ENCODE data around the gene CTR9.
A peak's percentile ranks its signal among the peaks of the same experiment; 100 is the strongest.

The CTR9 gene

DNA sequence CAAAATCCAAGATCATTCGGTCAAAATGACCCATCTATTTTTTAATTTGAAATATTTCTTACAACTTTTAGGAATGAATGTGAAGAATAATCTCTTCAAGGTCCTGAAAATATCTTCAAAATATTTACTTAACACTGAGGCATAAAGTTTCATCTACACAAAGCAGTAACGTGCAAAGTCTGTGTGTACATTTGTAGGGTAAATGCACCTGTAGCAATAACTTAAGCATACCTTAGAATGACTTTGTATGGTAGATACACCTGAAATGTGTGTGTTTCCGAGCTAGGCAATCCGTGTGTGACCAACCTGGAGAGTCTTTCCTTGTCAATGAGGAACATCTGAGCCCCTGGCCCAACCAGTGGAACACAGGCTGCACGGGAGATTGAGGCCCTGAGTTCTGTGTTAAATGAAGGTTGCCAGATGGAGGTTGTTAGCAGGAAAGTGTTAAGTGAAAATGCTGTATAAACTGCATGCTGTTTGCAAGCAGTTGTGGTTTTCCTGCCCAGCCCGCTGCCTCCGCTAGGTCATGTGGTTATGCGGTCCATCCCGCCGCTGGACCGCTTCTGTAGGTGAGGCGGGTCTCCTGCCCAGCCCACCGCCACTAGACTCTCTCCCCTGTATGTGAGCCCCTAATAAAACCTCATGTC is 7.6 kb upstream of the CTR9 start:
- no peak for DNase-seq

DNA sequence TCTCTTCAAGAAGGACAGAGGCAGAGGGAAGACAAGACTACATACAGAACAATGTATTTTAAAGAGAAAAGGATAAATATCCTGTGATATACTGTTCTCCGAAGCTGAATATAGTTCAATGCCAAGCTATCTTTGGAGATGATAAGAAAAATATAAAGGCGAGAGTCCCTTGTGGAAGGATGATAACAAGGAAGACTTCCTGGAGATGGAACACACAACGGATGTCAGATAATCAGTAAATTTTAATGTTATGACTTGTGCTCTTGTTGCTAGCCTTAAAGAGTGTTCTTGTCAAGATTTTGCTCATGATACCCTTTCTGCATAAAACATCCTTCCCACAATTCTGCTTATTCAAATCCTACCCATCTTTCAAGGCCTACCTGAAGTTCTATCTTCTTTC is 6.8 kb upstream of the CTR9 start:
- DNase-seq: no peak

DNA sequence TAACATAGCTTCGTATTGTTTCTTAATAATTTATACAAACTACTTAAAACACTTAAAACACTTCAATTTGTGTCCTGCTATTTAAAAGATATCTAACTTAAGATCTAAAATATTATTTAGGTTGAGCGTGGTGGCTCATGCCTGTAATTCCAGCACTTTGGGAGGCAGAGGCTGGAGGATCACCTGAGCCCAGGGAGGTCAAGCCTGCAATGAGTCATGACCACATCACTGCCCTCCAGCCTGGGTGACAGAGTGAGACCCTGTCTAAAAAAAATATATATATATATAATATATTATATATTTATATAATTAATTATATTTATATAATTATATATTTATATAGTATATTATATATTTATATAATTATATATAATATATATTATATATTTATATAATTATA is 4.2 kb upstream of the CTR9 start:
- no peak for DNase-seq

DNA sequence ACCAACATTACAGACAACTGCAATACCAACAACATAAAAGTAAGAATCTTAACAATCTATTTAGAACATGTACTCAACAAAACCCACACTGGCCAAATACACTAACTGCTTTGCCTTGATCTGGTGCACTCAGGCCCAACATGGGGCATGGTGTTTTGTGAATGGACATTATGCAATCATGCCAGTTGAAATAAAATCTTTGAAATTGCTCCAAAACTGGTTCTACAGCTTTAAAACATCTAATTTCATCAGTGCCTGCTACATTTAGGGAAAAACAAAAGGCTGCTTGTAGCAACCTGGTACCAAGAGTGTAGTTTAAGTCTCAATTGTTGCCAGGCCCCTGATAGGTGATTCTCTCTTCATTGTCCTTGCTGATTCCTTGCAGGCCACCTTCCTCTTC is 3.3 kb upstream of the CTR9 start:
- no peak for DNase-seq

DNA sequence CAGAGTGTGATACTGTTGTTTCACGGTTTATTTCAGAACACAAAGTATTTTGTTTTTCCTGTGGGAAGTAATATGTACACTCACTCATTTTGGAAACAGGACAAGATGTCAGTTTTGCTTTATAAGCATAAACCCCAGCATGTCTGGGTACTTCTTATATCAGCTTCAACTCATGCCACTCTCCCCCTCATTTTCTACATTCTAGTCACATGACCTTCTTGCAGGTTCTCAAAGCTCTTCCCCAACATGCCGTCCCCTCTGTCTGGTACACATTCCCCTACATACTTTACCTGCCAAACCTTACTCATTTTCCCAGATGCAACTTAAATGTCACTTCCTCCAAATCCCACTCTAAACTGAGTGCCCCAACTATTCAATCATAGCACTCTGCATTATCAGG is 1.6 kb upstream of the CTR9 start:
- DNase-seq: no peak

DNA sequence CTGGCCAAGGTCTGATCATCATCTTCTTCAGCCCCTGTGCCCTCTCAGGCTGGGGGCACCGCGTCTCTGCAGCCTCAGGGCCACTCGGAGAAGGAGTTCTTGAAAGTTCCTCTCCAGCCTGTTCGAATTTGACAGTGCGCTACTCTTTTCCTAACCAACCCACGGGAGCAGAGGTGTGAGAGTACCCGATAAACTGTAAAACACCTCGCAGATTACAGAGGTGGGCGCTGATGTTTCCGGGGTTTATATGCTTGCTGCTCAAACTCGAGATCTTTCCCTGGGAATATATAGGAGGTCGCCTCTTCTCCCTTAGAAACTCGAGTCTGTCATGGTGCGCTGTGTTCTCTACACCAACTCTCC is 515 bp downstream of the CTR9 start:
- DNase-seq: no peak

DNA sequence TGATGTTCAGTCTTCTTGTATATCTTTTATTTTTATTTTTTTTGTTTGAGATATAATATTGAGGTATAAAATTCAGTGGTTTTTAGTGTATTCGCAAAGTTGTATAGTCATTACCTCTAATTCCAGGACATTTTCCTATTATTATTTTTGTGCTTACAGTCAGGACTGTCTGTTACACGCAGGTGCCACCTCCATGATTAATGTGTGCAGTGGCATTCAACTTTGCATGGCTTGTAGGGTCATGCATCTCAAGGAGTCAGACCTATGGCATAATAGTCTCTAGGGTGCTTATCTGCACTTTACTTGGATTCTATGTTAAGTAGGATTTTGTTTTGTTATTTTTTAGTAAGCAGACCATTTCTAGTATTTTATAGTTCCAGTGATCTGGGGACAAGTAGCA is 1.0 kb downstream of the CTR9 start:
- DNase-seq: no peak

DNA sequence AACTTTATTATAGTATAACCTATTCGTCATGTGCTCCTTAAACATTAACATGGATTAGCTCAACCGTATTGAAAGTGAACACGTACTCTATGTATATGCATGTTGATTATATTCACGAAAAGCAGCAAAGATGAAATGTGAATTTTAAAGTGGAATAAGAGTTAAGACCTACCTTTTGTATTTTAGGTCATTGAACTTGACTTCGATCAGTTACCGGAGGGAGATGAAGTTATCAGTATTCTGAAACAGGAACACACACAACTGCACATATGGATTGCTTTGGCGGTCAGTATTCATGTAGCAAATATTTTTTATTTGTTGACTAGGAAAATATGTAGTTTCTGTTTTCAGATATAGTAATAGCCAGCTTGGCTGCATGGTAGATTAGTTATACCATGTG is 1.4 kb downstream of the CTR9 start:
- no peak for DNase-seq

DNA sequence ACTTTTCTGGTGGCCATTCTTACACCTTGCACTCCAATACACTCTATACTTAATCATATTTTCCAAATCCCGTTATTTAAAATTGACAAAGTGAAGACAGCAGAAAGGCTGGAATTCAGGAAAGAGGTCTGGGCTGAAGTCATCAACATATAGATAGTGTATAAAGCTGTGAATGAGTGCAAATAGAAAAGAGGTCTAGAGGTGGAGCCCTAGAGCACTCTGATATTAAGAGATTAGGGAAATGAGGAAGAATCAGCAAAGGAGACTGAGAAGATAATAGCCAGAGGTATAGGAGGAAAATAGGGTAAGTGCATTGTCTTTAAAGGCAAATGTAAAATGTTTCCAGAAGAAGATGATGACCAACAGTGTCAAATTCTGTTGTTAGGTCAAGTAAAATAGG is 7.9 kb downstream of the CTR9 start:
- peak in 1 of 2 experiments; percentile 9 for DNase-seq

DNA sequence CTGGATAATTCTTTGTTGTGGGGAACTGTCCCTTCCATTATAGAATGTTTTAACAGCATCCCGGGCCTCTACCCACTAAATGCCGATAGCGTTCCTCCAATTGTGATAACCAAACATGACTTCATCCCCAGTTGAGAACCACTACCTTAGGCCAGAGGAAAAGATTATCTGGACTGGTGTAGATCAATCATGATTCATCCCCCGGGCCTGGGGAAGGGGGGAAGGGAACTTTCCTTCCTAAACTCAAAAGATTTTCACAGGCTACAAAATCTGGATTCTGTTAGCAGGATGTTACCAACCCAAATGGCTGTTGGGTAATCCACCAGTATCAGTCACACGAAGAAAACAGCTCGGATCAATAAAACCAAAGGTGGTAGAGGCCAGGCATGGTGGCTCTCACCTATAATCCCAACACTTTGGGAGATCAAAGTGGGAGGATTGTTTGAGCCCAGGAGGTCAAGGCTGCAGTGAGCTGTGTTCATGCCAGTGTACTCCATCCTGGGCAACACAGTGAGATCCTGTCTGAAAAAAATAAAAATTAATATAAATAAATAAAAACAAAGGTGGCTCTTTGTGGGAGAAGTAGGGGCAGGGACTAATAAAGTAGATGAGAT is 10.1 kb downstream of the CTR9 start:
- no peak for DNase-seq

DNA sequence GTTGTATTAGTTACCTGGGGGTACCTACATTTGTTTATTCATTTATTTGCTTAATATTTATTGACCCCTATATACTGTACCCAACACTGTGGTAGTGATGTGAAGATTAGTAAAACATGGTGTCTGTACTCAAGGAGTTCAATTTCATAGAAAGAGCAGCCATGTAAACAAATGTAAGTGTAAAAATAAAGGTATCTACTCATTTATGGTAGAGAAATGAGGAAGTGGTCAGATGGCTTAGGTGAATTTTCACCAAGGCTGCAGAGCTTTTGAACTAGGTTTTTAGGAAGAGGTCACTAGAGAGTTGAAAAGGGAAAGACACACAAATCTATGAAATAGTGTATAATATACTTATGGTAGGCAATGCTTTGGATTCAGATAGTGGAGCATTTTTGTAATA is 11.1 kb downstream of the CTR9 start:
- DNase-seq: no peak

DNA sequence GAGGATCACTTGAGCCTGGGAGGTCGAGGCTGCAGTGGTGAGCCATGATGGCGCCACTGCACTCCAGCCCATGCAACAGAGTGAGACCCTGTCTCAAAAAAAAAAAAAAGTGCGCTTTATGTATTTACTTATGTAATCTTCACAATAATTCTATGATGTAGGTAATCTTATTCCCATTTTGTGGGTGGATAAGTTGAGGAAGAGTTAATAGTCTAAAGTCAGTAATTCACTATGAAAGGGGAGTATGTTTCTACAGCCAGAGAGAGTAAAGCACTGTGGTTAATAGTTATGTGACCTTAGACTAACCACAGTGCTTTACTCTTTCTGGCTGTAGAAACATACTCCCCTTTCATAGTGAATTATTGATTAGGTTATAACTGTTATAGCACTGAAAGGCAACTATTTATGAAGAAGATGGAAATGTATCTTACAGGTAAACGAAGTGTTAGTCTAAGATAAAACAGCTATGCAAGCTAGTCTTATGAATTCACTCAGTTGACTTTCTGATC is 11.9 kb downstream of the CTR9 start:
- DNase-seq: no peak

DNA sequence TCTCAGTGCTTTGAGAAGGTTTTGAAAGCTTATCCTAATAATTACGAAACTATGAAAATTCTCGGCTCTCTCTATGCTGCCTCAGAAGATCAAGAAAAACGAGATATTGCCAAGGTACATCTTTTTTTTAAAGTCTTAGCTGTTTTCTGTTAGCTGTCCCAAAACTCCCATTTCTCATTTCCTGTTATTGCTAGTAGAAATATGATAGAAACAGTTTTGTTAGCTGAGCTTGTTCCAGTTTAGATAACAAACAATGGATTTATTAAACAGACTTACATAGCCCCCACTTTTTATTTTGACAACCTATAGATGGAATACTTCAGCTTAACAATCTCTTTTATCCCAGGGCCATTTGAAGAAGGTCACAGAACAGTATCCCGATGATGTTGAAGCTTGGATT is 12.7 kb downstream of the CTR9 start:
- DNase-seq: no peak

DNA sequence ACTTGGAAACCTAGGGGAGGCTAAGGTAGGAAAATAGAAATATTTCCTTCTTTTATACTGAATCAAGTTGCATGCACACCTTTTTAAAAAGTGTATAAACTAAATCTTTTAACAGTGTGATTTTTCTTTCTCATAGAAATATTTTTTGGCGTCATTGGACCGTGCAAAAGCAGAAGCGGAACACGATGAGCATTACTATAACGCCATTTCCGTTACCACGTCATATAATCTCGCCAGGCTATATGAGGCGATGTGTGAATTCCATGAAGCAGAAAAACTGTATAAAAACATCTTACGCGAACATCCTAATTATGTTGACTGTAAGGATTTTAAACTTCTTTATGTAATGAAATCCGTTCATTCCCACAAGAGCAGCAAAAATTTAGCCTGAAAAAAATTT is 13.4 kb downstream of the CTR9 start:
- no peak for DNase-seq

DNA sequence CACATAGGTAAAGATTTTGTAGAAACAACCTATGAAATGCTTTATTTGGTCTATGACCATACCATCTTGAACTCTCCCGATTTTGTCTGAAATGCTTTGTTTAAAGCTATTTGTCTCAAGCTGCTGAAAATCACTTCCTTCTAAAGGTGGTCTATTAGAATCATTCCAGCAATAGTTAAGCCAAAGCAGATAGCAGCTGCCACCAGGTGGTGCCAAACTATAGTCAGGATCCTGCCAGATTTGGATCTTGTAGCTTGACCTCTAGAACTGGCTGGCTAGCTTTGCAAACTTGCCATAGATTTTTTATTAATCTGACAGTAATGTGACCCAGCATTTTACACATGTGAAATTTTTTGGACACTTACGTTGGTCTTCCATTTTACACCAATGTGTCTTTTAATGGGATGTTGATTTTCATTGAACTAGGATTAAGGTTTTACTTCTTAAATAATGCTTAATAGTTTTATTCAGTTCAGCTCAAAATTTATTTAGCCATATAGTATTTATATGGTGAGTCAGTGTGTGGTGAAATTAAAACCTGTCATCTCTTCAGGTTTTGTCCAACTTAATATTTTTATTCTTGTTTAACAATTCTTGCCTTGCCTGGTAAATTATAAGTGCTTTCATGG is 19.7 kb downstream of the CTR9 start:
- peak in 1 of 2 experiments; percentile 40 for DNase-seq

DNA sequence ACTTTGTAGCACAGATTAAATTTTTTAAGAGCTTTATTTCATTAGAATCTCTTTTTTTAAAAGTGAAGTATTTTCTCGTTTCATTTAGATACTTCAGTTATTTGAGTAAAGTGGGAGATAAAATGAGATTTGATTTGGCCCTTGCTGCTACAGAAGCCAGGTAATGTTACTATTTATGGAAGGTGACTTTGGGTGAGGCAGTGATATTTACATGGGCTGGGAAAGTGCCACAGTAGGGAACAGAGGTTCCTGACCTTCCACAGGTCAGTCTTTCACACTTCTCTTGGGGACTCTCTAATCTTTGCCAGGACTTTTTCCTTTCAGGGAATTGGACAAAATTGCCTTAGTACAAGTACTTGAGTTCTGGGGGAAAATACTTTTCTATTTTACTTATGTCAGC is 20.4 kb downstream of the CTR9 start:
- DNase-seq: no peak

DNA sequence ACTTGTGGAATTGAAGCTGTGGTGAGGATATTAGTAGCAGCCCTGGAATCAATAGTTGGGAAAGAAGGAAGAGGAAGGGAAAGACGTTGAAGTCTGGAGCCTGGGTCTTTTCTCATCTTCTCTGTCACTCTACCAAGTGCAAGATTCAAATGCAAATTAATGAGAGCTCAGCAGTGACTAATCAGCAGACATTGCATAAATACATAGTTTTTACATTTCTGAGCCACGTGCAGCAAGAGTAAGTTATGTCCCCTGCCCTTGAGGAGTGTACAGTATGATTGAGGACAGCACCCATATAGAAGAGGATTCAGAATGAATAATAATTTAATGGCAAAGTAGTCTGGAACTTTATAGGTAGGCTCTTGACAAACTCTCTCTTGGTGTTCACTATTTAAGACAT is 23.8 kb downstream of the CTR9 start:
- DNase-seq: no peak

DNA sequence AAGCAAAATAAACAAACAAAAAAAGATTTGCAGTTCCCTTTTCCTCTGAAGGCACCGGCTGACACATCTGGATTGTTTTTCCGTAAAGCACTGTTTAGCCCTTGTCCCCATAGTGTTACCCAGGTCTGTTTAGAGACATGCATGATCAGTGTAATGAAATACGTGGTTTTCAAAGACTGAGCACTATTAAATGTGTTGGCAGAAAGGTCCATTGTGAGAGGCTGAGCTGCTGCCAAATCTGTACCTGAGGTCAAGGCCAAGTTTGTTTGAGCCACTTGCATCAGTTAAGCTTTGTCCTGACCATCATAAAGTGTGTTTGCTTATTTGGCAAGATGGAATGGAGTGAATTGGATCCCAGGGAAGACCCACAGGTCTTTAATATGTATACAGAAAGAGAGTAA is 26.3 kb downstream of the CTR9 start:
- no peak for DNase-seq

DNA sequence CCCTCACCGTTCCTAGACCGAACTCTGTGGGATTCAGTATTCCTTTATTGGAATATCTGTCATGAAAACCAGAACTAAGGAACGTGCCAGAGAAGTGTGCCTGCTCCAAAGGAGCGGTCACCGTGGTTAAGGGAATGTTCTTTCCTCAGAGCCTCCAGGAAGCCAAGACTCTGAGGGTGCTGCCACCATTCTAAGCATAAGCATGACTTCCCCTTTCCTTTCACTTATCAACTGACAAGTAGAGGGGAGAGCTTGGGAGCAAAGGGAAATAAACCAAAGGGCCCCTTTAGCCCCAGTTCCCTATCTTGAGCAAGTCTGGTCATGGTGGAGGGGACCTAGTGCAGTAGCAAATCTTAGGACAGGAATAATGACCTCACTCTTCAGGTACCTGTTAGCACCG is 26.8 kb downstream of the CTR9 start:
- DNase-seq: no peak

DNA sequence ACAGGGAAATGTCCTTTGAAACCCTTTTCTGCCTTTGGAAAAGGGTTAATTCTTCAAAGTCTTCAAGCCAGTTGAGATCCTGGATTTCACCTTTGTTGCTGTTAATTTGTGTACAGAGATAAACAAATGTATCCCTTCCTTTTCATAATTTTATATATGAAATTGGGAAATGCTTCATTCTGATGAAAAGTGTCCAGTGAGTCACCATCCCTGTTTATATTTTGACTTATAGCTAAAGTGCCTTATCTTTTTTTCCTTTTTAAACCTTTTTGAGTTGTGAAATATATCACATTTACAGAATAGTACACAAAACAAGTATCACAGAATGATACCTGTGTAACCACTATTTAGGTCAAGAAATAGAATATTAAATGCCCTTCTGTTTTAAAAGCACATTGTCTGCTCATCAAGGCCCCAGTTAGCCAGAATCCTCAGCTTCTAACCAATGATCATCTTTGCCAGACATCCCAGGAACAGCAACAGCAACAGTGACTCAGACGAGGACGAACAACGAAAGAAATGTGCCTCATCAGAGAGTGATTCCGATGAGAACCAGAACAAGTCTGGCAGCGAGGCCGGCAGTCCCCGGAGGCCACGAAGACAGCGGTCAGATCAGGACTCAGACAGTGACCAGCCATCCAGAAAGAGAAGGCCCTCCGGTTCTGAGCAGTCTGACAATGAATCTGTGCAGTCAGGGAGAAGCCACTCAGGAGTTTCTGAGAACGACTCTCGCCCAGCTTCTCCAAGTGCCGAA is 27.3 kb downstream of the CTR9 start:
- DNase-seq: no peak

DNA sequence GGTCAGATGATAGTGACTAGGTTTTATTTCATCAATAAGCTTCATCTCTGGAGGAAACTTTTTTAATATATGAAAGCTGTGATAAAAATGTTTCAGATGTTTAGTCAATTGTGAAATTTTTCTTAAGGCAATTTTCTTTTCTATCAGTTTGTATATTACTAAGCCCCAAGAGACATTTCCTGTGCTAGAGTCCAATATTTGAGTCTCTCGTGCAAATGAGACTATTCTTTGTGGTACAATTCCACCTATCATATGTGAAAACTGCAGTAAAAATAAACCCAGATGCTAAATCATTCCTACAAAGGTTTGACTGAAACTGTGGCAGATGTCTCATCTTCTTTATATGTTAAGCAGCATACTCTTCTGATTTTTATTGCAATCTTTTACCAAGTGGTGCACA is 28.0 kb downstream of the CTR9 start:
- DNase-seq: no peak

DNA sequence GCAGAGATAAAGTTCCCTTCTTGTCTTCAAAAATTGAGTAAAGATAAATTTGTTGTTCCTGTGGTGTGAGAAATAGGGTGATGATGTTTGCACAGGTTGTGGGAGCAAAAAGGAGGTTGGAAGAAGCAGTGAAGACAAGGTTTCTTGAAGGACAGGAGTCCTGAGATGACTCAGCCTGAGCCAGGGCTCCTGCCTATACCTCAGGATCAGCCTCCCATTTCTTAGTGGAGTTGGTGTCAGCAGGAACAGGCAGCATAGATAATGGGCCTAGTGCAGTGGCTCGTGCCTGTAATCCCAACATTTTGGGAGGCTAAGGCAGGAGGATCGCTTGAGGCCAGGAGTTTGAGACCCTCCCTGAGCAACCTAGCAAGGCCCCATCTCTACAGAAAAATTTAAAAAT is 29.0 kb downstream of the CTR9 start:
- DNase-seq: no peak

DNA sequence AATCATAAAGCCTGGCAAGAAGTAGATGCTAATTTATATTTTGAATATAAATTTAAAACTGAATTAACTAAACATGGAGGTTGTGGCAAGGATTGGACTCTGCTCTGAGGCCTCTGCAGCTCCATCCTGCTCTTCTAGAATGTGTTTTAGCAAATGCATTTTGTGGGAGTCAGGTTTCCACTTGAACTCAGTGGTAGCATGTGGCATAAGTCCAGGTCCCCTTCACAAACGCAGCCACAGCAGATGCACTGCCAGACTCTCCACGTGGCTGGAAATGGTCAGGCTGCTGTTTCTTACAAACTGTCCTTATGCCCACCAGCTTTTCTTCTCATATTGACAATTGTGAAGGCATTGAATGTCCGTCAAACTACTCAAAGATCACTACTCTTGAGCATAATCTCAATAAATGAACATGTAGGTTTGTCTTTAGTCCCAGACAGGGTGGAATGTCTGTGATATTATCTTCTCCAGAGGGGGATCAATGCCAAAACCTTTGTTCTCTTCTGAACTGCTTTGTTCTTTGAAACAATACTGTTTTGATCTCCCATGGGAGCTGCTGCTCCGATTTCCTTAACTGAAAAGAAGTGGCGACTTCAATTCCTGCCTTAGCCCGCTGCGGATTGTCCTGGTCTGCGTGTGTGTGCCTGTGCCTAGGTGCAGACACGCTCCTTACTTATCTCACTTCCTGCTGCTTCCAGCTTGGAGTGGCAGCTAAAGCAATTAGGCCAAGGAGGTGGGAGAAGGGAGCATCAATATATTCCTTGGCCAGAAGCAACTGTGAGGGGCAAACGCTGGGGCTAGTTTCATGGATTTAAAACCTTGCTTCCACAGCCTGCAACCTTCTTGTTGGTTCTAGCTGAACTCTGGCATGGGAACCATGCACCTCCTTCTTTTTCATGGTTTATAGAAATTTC is 33.4 kb downstream of the CTR9 start:
- DNase-seq: no peak

All from SW 1271 (cell line).